ENCODE measurements around the gene MRPL37. TPM values are rescaled to one million over a fixed set of nuclear protein-coding genes. Genes with fewer than 3 reads are reported as not detected.
A peak's percentile ranks its signal among the peaks of the same experiment; 100 is the strongest.

The MRPL37 gene
- total and polyA plus RNA-seq, 2 of the 4 experiments (the other 2 are of a cell fraction): 42.8 to 132 TPM

GRCh38 chr1:54249819-54250435 is 50.0 kb downstream of the MRPL37 start:
- Histone ChIP-seq H3K27me3 (ENCODE audit: control insufficient read depth, insufficient read depth, low read length) (no peaks in the 10 kb centered on the region), H2BK20ac (ENCODE audit: low read depth, low read length) (no peak overlapping the region), H2BK120ac (ENCODE audit: low read depth, low read length) (no peak overlapping the region), H4K91ac (ENCODE audit: insufficient read depth, low read depth, low read length) (no peak overlapping the region), H3K14ac (replicated peaks; ENCODE audit: low read depth, low read length) (peak overlapping the region; percentile 51; the same call in 1 of the 2 replicates), H2BK15ac (ENCODE audit: low read depth, low read length) (no peak overlapping the region), H2AK5ac (ENCODE audit: low read depth, low read length) (peak overlapping the region; percentile 24; the same call in 1 of the 2 replicates), H3K9me1 (ENCODE audit: insufficient read depth, low read length) (peaks cover 17% of the 10 kb centered on the region), H2AFZ (replicated peaks; ENCODE audit: low read length, poor library complexity) (peak overlapping the region; percentile 59), H3K27ac (ENCODE audit: insufficient read depth, low read length) (no peak overlapping the region), H3K56ac (ENCODE audit: extremely low read depth, insufficient read depth, low read length) (no peak overlapping the region), H3K4me3 (ENCODE audit: insufficient read depth, low read depth, low read length) (no peak overlapping the region), H3K4me1 (ENCODE audit: control insufficient read depth, insufficient read depth, low read length) (peaks cover 19% of the 10 kb centered on the region), H3K4ac (ENCODE audit: low read depth, low read length) (peak overlapping the region; percentile 38), H4K5ac (ENCODE audit: low read depth, low read length) (no peak overlapping the region; the same call in 1 of the 2 replicates), H3K79me1 (ENCODE audit: low read depth in 1 of 2, low read length in 2 of 2) (peaks cover 15 to 33% of the 10 kb centered on the region in 2 experiments; a peak in 3 of 4 replicates), H3K36me3 (ENCODE audit: control insufficient read depth, insufficient read depth, low read length) (peaks cover 47% of the 10 kb centered on the region), H2BK5ac (ENCODE audit: low read depth, low read length, poor library complexity, severe bottlenecking) (no peak overlapping the region), H3K23ac (ENCODE audit: low read depth, low read length) (peak overlapping the region; percentile 57), H3K9ac (ENCODE audit: low read depth, low read length) (no peak overlapping the region), H4K20me1 (ENCODE audit: insufficient read depth, low read length) (peaks cover 14% of the 10 kb centered on the region; the same call in 1 of the 2 replicates), H3K18ac (ENCODE audit: low read depth, low read length) (no peak overlapping the region), H4K8ac (ENCODE audit: low read depth in 2 of 2, low read length in 2 of 2) (peak overlapping the region in 1 of 2 experiments; percentile 64; a peak in 1 of 4 replicates), H2AK9ac (replicated peaks; ENCODE audit: low read depth, low read length, poor library complexity) (peak overlapping the region; percentile 74), H3K4me2 (ENCODE audit: low read depth, low read length) (no peak overlapping the region), H3K9me3 (ENCODE audit: control insufficient read depth, insufficient read depth, low read length) (no peaks in the 10 kb centered on the region)
- CTCF ChIA-PET: no interaction called here
- in situ Hi-C loops (cut with MboI; ENCODE audit: low sequenced_read_pairs) (no loop called here), dilution Hi-C loops (cut with HindIII; ENCODE audit: low sequenced_read_pairs, unreplicated experiment) (no loop called here), intact Hi-C loops (cut with micrococcal nuclease) (loop anchor here (5.0 kb wide), 1 partner anchor 237 kb away; no protein-coding TSS in a partner anchor)
- POLR2A ChIA-PET (ENCODE audit: unreplicated experiment): no interaction called here
- DNase-seq (peak; percentile 54), ATAC-seq (ENCODE audit: low read depth) (no peak)
- no CpG with 5 or more reads among the region's 9 CpGs for WGBS, 2 experiments (ENCODE audit: extremely low coverage in 2 of 2, insufficient read length in 1 of 2)
- no peak for TF ChIP-seq NFE2L2 (IDR thresholded peaks at IDR 0.05; ENCODE audit: low read depth, low read length)
- TF ChIP-seq RAD21 (IDR thresholded peaks at IDR 0.05; ENCODE audit: low read length): no peak
- TF ChIP-seq FOS (IDR thresholded peaks at IDR 0.05; ENCODE audit: low read depth, low read length): no peak
- no peak for TF ChIP-seq CTCF (conservative IDR thresholded peaks at IDR 0.05; ENCODE audit: low read depth, low read length)
- TF ChIP-seq BHLHE40 (IDR thresholded peaks at IDR 0.05; ENCODE audit: low read depth, low read length): no peak
- no peak for TF ChIP-seq MAFK (IDR thresholded peaks at IDR 0.05; ENCODE audit: low read depth, low read length)
- no peak for TF ChIP-seq RCOR1 (IDR thresholded peaks at IDR 0.05; ENCODE audit: insufficient replicate concordance, low read length)
- TF ChIP-seq POLR2A (IDR thresholded peaks at IDR 0.05; ENCODE audit: low read depth, low read length): no peak
- TF ChIP-seq USF2 (IDR thresholded peaks at IDR 0.05; ENCODE audit: low read depth, low read length): no peak
- no peak for TF ChIP-seq SMC3 (IDR thresholded peaks at IDR 0.05; ENCODE audit: low read depth, low read length)
- no peak for TF ChIP-seq CEBPB (IDR thresholded peaks at IDR 0.05; ENCODE audit: low read depth, low read length)
- no peak for TF ChIP-seq MAZ (IDR thresholded peaks at IDR 0.05; ENCODE audit: borderline replicate concordance, low read depth, low read length)
- no peak for TF ChIP-seq RFX5 (IDR thresholded peaks at IDR 0.05; ENCODE audit: low read depth, low read length)
- BruUV-seq (replicated peaks): no TSS peak

Data from IMR-90 (cell line).